ENCODE data around the gene PRKAG2.

PRKAG2 gene

GRCh38 chr7:151806204-151806603, 70.7 kb downstream of the PRKAG2 start:
- TF ChIP-seq, protein P1, sequence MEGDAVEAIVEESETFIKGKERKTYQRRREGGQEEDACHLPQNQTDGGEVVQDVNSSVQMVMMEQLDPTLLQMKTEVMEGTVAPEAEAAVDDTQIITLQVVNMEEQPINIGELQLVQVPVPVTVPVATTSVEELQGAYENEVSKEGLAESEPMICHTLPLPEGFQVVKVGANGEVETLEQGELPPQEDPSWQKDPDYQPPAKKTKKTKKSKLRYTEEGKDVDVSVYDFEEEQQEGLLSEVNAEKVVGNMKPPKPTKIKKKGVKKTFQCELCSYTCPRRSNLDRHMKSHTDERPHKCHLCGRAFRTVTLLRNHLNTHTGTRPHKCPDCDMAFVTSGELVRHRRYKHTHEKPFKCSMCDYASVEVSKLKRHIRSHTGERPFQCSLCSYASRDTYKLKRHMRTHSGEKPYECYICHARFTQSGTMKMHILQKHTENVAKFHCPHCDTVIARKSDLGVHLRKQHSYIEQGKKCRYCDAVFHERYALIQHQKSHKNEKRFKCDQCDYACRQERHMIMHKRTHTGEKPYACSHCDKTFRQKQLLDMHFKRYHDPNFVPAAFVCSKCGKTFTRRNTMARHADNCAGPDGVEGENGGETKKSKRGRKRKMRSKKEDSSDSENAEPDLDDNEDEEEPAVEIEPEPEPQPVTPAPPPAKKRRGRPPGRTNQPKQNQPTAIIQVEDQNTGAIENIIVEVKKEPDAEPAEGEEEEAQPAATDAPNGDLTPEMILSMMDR (IDR thresholded peaks at IDR 0.05; ENCODE audit: insufficient read depth, low read depth, low read length, missing control alignments) = no peak
- H3K4me3 ChIP-seq (ENCODE audit: low read depth, low read length) = no peak overlapping the region
- no peak for DNase-seq (ENCODE audit: low read depth)

DNA sequence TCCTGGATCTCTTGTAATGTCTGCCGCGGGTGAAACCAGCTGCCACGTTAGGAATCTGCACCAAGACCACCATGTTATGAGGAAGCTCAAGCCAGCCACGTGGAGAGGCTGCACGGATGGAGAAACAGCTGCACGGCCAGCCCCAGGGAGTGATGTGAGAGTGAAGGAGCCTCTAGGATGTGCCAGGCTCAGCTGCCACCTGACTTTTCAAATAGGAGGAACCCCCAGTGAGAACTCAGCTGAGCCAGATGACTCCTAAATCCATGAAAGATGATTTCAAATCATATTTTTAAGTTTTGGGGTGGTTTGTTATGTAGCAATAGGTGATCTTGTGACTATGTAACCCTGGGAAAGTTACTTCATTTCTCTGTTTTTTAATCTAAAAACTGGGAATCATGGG, 71.7 kb downstream of the PRKAG2 start:
- TF ChIP-seq, protein P1 (IDR thresholded peaks at IDR 0.05; ENCODE audit: insufficient read depth, low read depth, low read length, missing control alignments) = no peak
- H3K4me3 ChIP-seq (ENCODE audit: low read depth, low read length) = no peak overlapping the region
- no peak for DNase-seq (ENCODE audit: low read depth)

DNA sequence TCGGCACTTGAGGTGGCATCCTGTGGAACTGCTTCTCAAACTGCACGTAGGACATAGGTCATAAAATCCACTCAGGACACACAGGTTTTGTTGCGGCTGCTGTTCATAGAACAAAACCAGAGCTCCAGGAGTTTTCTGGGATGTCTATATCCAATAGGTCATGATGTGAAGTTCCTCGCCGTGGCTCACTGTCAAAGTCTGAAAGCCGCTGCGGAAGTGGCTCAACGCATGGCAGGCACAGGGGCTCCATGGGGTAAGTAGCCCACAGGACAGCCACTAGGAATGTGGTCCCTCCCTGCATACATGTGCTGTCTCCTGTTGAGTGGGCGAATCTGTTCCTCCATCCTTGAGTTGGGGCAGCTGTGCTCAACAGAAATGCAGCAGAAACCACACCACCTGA, 72.2 kb downstream of the PRKAG2 start:
- no peak for DNase-seq (ENCODE audit: low read depth)
- TF ChIP-seq, protein P1 (IDR thresholded peaks at IDR 0.05; ENCODE audit: insufficient read depth, low read depth, low read length, missing control alignments) = no peak

DNA sequence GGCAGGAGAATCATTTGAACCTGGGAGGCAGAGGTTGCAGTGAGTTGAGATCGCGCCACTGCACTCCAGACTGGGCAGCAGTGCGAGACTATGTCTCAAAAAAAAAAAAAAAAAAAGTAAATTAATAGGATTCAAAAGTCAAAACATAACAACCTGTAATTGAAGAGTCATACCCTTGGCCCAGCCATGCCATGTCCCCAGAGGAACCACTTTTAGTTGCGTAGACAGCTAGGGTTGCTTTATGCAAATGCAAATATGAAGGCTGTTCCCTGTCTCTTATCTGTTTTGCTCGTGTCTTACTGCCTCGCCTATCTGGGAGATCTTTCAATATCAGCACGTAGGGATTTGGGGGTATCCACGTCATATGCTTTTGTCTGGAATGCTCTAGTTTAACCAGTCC, 73.1 kb downstream of the PRKAG2 start:
- H3K4me3 ChIP-seq (ENCODE audit: low read depth, low read length) = no peak overlapping the region
- TF ChIP-seq, protein P1 (IDR thresholded peaks at IDR 0.05; ENCODE audit: insufficient read depth, low read depth, low read length, missing control alignments) = no peak

More for the DNA sequence above, 72.2 kb downstream of the PRKAG2 start:
- no peak overlapping the region for H3K4me3 ChIP-seq (ENCODE audit: low read depth, low read length)

DNA sequence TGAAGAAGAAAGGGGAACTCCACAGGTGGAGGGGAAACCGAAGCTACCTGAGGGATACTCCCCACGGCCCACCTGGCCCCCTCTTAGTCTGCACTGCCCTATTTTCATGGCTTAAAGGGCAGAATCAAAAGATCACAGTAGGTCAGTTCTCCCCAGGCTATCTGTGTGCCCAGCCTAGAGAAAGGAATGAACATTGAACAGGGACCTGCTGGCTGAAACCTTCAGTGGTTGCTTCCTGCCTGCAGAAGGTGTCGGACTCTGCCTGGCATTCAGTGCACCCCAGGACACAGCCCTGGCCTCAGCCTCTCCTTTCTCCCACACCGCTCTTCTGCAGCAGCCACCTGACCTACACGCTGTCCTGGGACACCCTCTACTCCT, 74.5 kb downstream of the PRKAG2 start:
- no peak overlapping the region for H3K4me3 ChIP-seq (ENCODE audit: low read depth, low read length)
- DNase-seq (ENCODE audit: low read depth) = no peak
- TF ChIP-seq, protein P1 (IDR thresholded peaks at IDR 0.05; ENCODE audit: insufficient read depth, low read depth, low read length, missing control alignments) = no peak

More for the DNA sequence above, 73.1 kb downstream of the PRKAG2 start:
- no peak for DNase-seq (ENCODE audit: low read depth)

DNA sequence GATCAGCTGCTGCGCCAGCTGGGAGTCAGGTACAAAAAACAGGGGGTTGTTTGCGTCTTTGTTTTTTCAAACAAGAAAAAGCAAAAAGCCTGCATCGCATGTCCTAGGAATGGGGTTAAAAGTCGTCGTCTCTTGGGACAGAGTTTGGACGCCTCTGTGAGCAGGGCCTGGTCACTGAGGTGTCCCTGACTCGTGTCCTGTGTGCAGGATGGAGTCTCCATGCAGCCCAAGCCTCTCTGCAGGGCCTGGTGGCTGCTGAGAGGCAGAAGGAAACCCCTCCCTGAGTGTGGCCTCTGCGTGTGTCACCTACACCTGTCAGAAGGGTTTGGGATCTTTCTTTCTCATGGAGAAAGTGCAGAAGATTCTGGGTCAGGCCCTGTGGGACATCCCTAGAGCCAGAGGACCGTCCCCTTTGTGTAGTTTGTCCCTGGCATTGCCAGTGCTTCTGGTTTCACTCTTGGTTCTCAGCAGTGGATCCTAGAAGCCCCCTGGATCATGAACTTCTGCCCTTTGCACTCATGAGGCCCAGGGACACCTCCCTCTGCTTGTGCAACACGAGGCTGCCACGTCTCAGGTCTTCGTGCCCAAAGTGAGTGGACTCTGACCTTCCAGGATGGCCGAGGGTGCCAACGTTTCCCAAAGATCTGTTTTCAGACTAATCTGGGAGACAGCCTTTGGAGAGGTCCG, 75.0 kb downstream of the PRKAG2 start:
- TF ChIP-seq, protein P1 (IDR thresholded peaks at IDR 0.05; ENCODE audit: insufficient read depth, low read depth, low read length, missing control alignments) = no peak
- DNase-seq (ENCODE audit: low read depth) = no peak
- no peak overlapping the region for H3K4me3 ChIP-seq (ENCODE audit: low read depth, low read length)

DNA sequence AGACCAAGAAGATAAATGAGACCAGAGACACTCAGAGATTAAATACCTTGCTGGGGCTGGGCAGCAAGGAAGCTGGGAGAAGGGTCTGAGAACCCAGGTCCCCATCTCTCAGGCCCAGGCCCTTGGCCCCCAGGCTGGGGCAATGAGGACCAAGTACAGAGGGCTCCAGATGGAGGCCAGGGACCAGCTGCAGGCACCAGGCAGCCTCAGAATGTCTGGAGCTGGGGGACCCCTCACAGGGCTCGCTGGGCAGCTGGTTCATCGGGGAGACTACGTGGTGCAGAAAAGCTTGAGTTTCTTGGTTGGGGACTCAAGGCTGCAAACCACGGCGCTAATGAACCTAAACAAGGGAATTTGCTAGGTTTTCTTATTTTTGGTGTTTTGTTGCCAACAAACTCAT, 75.6 kb downstream of the PRKAG2 start:
- no peak overlapping the region for H3K4me3 ChIP-seq (ENCODE audit: low read depth, low read length)
- no peak for DNase-seq (ENCODE audit: low read depth)
- TF ChIP-seq, protein P1 (IDR thresholded peaks at IDR 0.05; ENCODE audit: insufficient read depth, low read depth, low read length, missing control alignments) = no peak
